HepG2 (cell line): ENCODE data around the gene ARPC1B. TPM values are rescaled to one million over a fixed set of nuclear protein-coding genes. Genes with fewer than 3 reads are reported as not detected.

ENCODE experiments used
- ATF3 ChIP-seq: sonication (generic); formaldehyde crosslinking; IDR thresholded peaks from 2 replicates; pipeline ENCODE4 v1.4.0; 2020; ENCODE audit warnings: missing genetic modification reagents
- BCL3 ChIP-seq: sonication (generic); formaldehyde crosslinking; IDR thresholded peaks from 2 replicates; pipeline ENCODE4 v1.5.1; 2020; ENCODE audit warnings: mild to moderate bottlenecking, missing genetic modification reagents, moderate library complexity
- EED ChIP-seq: sonication (generic); formaldehyde crosslinking; IDR thresholded peaks from 2 replicates; pipeline ENCODE4 v1.5.0; 2020; ENCODE audit warnings: mild to moderate bottlenecking, missing genetic modification reagents
- HDAC2 ChIP-seq: sonication (generic); formaldehyde crosslinking; IDR thresholded peaks from 2 replicates; pipeline ENCODE4 v1.4.0; 2020; ENCODE audit warnings: missing genetic modification reagents
- JDP2 ChIP-seq: sonication (generic); formaldehyde crosslinking; IDR thresholded peaks from 2 replicates; pipeline ENCODE4 v1.8.1; 2022; ENCODE audit warnings: missing genetic modification reagents, borderline replicate concordance
- MIXL1 ChIP-seq: IDR thresholded peaks from 2 replicates; pipeline ENCODE4 v1.6.1; 2016
- PAXIP1 ChIP-seq: sonication (generic); formaldehyde crosslinking; conservative IDR thresholded peaks from 2 replicates; pipeline ENCODE4 v1.4.0; 2020; ENCODE audit warnings: mild to moderate bottlenecking, missing genetic modification reagents, moderate library complexity
- POLR2A ChIP-seq, 2 experiments: IDR thresholded peaks; 2 replicates each; pipeline ENCODE4 v1.6.1; 2011; ENCODE audit warnings: low read depth in 2 of 2, low read length in 2 of 2, mild to moderate bottlenecking in 1 of 2, moderate library complexity in 1 of 2; ENCODE audit not compliant: insufficient read depth in 1 of 2
- RAD21 ChIP-seq: fragments of 450-650 bp; formaldehyde crosslinking; IDR thresholded peaks from 2 replicates; pipeline ENCODE4 v1.5.0; 2020; ENCODE audit warnings: mild to moderate bottlenecking
- SAFB2 ChIP-seq: sonication (generic); formaldehyde crosslinking; IDR thresholded peaks from 2 replicates; pipeline ENCODE4 v1.5.1; 2020; ENCODE audit warnings: missing genetic modification reagents, low read depth, mild to moderate bottlenecking, borderline replicate concordance
- THAP8 ChIP-seq: sonication (generic); formaldehyde crosslinking; IDR thresholded peaks from 2 replicates; pipeline ENCODE4 v1.5.1; 2020; ENCODE audit warnings: missing genetic modification reagents, mild to moderate bottlenecking, borderline replicate concordance
- TOE1 ChIP-seq: sonication (generic); formaldehyde crosslinking; IDR thresholded peaks from 2 replicates; pipeline ENCODE4 v1.4.0; 2020; ENCODE audit warnings: mild to moderate bottlenecking, missing genetic modification reagents
- ZBTB26 ChIP-seq: IDR thresholded peaks from 2 replicates; pipeline ENCODE4 v1.6.1; 2016; ENCODE audit warnings: missing compliant biosample characterization, missing genetic modification reagents, borderline replicate concordance
- ZHX1 ChIP-seq: sonication (generic); formaldehyde crosslinking; IDR thresholded peaks from 2 replicates; pipeline ENCODE4 v1.8.1; 2022; ENCODE audit warnings: low read depth, mild to moderate bottlenecking, missing genetic modification reagents
- ZMYM3 ChIP-seq: sonication (generic); formaldehyde crosslinking; IDR thresholded peaks from 2 replicates; pipeline ENCODE4 v1.5.1; 2020; ENCODE audit warnings: mild to moderate bottlenecking, missing genetic modification reagents
- ZNF326 ChIP-seq: sonication (generic); formaldehyde crosslinking; IDR thresholded peaks from 2 replicates; pipeline ENCODE4 v1.4.0; 2020; ENCODE audit warnings: missing genetic modification reagents, borderline replicate concordance
- ZNF33B ChIP-seq: sonication (generic); formaldehyde crosslinking; IDR thresholded peaks from 2 replicates; pipeline ENCODE4 v1.5.1; 2020; ENCODE audit warnings: mild to moderate bottlenecking, missing genetic modification reagents
- ZSCAN25 ChIP-seq: sonication (generic); formaldehyde crosslinking; IDR thresholded peaks from 2 replicates; pipeline ENCODE4 v1.8.0; 2022; ENCODE audit warnings: mild to moderate bottlenecking, missing genetic modification reagents
- ZZZ3 ChIP-seq: sonication (generic); formaldehyde crosslinking; IDR thresholded peaks from 2 replicates; pipeline ENCODE4 v1.4.0; 2020; ENCODE audit warnings: missing genetic modification reagents, mild to moderate bottlenecking, borderline replicate concordance
- polyA plus RNA-seq, 8 experiments: library from polyadenylated mRNA; depleted of rRNA in 3 of 8; stranded (reverse) in 7 of 8; unstranded in 1 of 8; fragments of >200 nt; fragmentation: Illumina TruSeq in 4 of 8; extraction: Trizol in 4 of 8; gene quantifications; 2 replicates each; pipeline versions ENCODE4 v1.2.1 to v1.2.3, GENCODE V29; 2011 to 2016; ENCODE audit warnings: low read depth in 4 of 8, missing spikeins in 1 of 8, mixed read lengths in 1 of 8; ENCODE audit not compliant: insufficient read depth in 1 of 8
- total RNA-seq, 5 experiments: library from RNA; depleted of rRNA; stranded (reverse); fragments of >200 nt; fragmentation: Illumina TruSeq; extraction: Trizol; gene quantifications; 2 replicates each; pipeline ENCODE4 v1.2.3, GENCODE V29; 2016; ENCODE audit warnings: low read depth in 1 of 5

ARPC1B gene
- total and polyA plus RNA-seq, 2 of the 13 experiments (the other 11 are each of a cell fraction or from before 2014, with no cell fraction given) = 72.9 to 89.1 TPM

GRCh38 chr7:99375070-99375807, 709 bp downstream of the ARPC1B start (continued):
- TF ChIP-seq EED (0 out of 2 replicates have a peak, but pooled peaks have one; percentile 20), ZZZ3 (CRISPR knock-in tag) (no peak), TOE1 (no peak), SAFB2 (CRISPR knock-in tag) (0 out of 2 replicates have a peak, but pooled peaks have one; percentile 26), RAD21 (CRISPR knock-in tag) (peak; percentile 47; the same call in 1 of the 2 replicates), ZMYM3 (CRISPR knock-in tag) (peak; percentile 73; the same call in 1 of the 2 replicates), THAP8 (CRISPR knock-in tag) (peak; percentile 24; the same call in 1 of the 2 replicates), ATF3 (CRISPR knock-in tag) (no peak), BCL3 (CRISPR knock-in tag) (no peak), POLR2A (IDR thresholded peaks at IDR 0.05; ENCODE audit: insufficient read depth in 1 of 2, low read depth in 2 of 2, low read length in 2 of 2) (peak; percentile 25 to 33; a peak in 1 of 4 replicates), JDP2 (CRISPR knock-in tag) (no peak), ZSCAN25 (peak; percentile 51; the same call in 1 of the 2 replicates), MIXL1 (CRISPR knock-in tag) (no peak), ZHX1 (no peak), HDAC2 (no peak), PAXIP1 (peak; percentile 49; the same call in 1 of the 2 replicates), ZNF33B (no peak), ZBTB26 (CRISPR knock-in tag) (no peak), ZNF326 (CRISPR knock-in tag) (no peak)
